ENCODE results near the gene EGLN3.
A peak's percentile ranks its signal among the peaks of the same experiment; 100 is the strongest.
"Not testable (repeated sequence)": the region's sequence is repeated elsewhere in the genome, so short reads cannot be mapped to it uniquely, and the experiment has no call there.

Gene EGLN3

DNA sequence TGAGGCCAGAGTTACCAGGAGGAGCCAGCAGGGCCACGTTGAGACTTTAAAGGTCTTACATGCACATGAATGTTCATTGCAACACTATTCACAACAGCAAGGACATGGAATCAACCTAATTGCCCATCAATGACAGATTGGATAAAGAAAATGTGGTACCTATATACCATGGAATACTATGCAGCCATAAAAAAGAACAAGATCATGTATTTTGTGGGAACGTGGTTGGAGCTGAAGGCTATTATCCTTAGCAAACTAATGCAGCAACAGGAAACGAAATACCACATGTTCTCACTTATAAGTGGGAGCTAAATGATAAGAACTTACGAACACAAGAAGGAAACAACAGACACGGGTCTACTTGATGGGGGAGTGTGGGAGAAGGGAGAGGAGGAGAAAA, 11.6 kb upstream of the EGLN3 start:
- H3K36me3 ChIP-seq (ENCODE audit: control insufficient read depth, insufficient read depth, low read length); H3K4me3 ChIP-seq (ENCODE audit: insufficient read depth, low read depth, low read length, poor library complexity, severe bottlenecking); DNase-seq; H3K9me3 ChIP-seq (ENCODE audit: control insufficient read depth, low read length); H3K27me3 ChIP-seq (replicated peaks; ENCODE audit: control insufficient read depth, insufficient read depth, low read length, poor library complexity, severe bottlenecking); H3K4me1 ChIP-seq (ENCODE audit: control insufficient read depth, insufficient read depth, low read length, poor library complexity, severe bottlenecking); H3K27ac ChIP-seq (ENCODE audit: insufficient read depth, low read length, poor library complexity, severe bottlenecking): not testable (repeated sequence)

DNA sequence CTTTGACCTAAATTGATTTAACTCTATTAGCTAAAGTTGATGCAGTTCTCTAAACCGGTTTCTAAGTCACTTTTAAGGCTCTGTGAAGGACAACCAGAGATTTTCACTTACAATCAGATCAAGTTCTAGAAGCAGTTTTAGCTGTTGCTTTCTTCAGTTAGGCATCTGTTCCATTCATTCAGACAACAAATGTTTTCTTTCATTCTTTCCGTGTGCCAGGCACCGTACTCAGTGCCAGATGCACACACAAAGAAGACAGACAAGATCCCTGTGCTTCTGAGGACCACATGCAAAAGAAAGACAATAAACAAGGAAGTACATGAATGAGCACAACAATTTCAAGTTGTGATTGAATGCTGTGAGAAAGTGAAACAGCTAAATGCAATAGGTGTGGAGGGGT, 11.1 kb upstream of the EGLN3 start:
- Histone ChIP-seq H3K4me3 (ENCODE audit: insufficient read depth, low read depth, low read length, poor library complexity, severe bottlenecking) (no peak overlapping the region), H3K27me3 (replicated peaks; ENCODE audit: control insufficient read depth, insufficient read depth, low read length, poor library complexity, severe bottlenecking) (no peaks in the 10 kb centered on the region), H3K27ac (ENCODE audit: insufficient read depth, low read length, poor library complexity, severe bottlenecking) (no peak overlapping the region), H3K9me3 (ENCODE audit: control insufficient read depth, low read length) (no peaks in the 10 kb centered on the region), H3K36me3 (ENCODE audit: control insufficient read depth, insufficient read depth, low read length) (no peaks in the 10 kb centered on the region), H3K4me1 (ENCODE audit: control insufficient read depth, insufficient read depth, low read length, poor library complexity, severe bottlenecking) (no peaks in the 10 kb centered on the region)
- no peak for DNase-seq

- Histone ChIP-seq H3K36me3 (ENCODE audit: control insufficient read depth, insufficient read depth, low read length) (no peaks in the 10 kb centered on the region), H3K4me3 (ENCODE audit: insufficient read depth, low read depth, low read length, poor library complexity, severe bottlenecking) (no peak overlapping the region), H3K27me3 (replicated peaks; ENCODE audit: control insufficient read depth, insufficient read depth, low read length, poor library complexity, severe bottlenecking) (no peaks in the 10 kb centered on the region), H3K27ac (ENCODE audit: insufficient read depth, low read length, poor library complexity, severe bottlenecking) (no peak overlapping the region), H3K4me1 (ENCODE audit: control insufficient read depth, insufficient read depth, low read length, poor library complexity, severe bottlenecking) (no peaks in the 10 kb centered on the region), H3K9me3 (ENCODE audit: control insufficient read depth, low read length) (no peaks in the 10 kb centered on the region)
- no peak for DNase-seq
Observed at GRCh38 chr14:33959692-33960151, 8.8 kb upstream of the EGLN3 start.

- no peaks in the 10 kb centered on the region for H3K36me3 ChIP-seq (ENCODE audit: control insufficient read depth, insufficient read depth, low read length)
- H3K27ac ChIP-seq (ENCODE audit: insufficient read depth, low read length, poor library complexity, severe bottlenecking): no peak overlapping the region
- DNase-seq: no peak
- no peak overlapping the region for H3K4me3 ChIP-seq (ENCODE audit: insufficient read depth, low read depth, low read length, poor library complexity, severe bottlenecking)
- H3K27me3 ChIP-seq (replicated peaks; ENCODE audit: control insufficient read depth, insufficient read depth, low read length, poor library complexity, severe bottlenecking): no peaks in the 10 kb centered on the region
- H3K4me1 ChIP-seq (ENCODE audit: control insufficient read depth, insufficient read depth, low read length, poor library complexity, severe bottlenecking): no peaks in the 10 kb centered on the region
- no peaks in the 10 kb centered on the region for H3K9me3 ChIP-seq (ENCODE audit: control insufficient read depth, low read length)
Observed at GRCh38 chr14:33958605-33959226, 7.8 kb upstream of the EGLN3 start.

GRCh38 chr14:33957993-33958392, 7.1 kb upstream of the EGLN3 start:
- Histone ChIP-seq H3K4me1 (ENCODE audit: control insufficient read depth, insufficient read depth, low read length, poor library complexity, severe bottlenecking) (no peaks in the 10 kb centered on the region), H3K36me3 (ENCODE audit: control insufficient read depth, insufficient read depth, low read length) (no peaks in the 10 kb centered on the region), H3K9me3 (ENCODE audit: control insufficient read depth, low read length) (no peaks in the 10 kb centered on the region), H3K4me3 (ENCODE audit: insufficient read depth, low read depth, low read length, poor library complexity, severe bottlenecking) (no peak overlapping the region), H3K27me3 (replicated peaks; ENCODE audit: control insufficient read depth, insufficient read depth, low read length, poor library complexity, severe bottlenecking) (no peaks in the 10 kb centered on the region), H3K27ac (ENCODE audit: insufficient read depth, low read length, poor library complexity, severe bottlenecking) (no peak overlapping the region)
- DNase-seq: no peak

- Histone ChIP-seq H3K27ac (ENCODE audit: insufficient read depth, low read length, poor library complexity, severe bottlenecking) (no peak overlapping the region), H3K4me1 (ENCODE audit: control insufficient read depth, insufficient read depth, low read length, poor library complexity, severe bottlenecking) (no peaks in the 10 kb centered on the region), H3K27me3 (replicated peaks; ENCODE audit: control insufficient read depth, insufficient read depth, low read length, poor library complexity, severe bottlenecking) (no peaks in the 10 kb centered on the region), H3K36me3 (ENCODE audit: control insufficient read depth, insufficient read depth, low read length) (no peaks in the 10 kb centered on the region), H3K9me3 (ENCODE audit: control insufficient read depth, low read length) (no peaks in the 10 kb centered on the region), H3K4me3 (ENCODE audit: insufficient read depth, low read depth, low read length, poor library complexity, severe bottlenecking) (no peak overlapping the region)
- DNase-seq: no peak
Observed at GRCh38 chr14:33957299-33957698, 6.4 kb upstream of the EGLN3 start.

- no peak overlapping the region for H3K27ac ChIP-seq (ENCODE audit: insufficient read depth, low read length, poor library complexity, severe bottlenecking)
- H3K36me3 ChIP-seq (ENCODE audit: control insufficient read depth, insufficient read depth, low read length): no peaks in the 10 kb centered on the region
- H3K4me3 ChIP-seq (ENCODE audit: insufficient read depth, low read depth, low read length, poor library complexity, severe bottlenecking): no peak overlapping the region
- no peaks in the 10 kb centered on the region for H3K27me3 ChIP-seq (replicated peaks; ENCODE audit: control insufficient read depth, insufficient read depth, low read length, poor library complexity, severe bottlenecking)
- no peaks in the 10 kb centered on the region for H3K9me3 ChIP-seq (ENCODE audit: control insufficient read depth, low read length)
- H3K4me1 ChIP-seq (ENCODE audit: control insufficient read depth, insufficient read depth, low read length, poor library complexity, severe bottlenecking): no peaks in the 10 kb centered on the region
- DNase-seq: no peak
Observed at GRCh38 chr14:33956640-33957039, 5.8 kb upstream of the EGLN3 start.

- Histone ChIP-seq H3K36me3 (ENCODE audit: control insufficient read depth, insufficient read depth, low read length) (no peaks in the 10 kb centered on the region), H3K27me3 (replicated peaks; ENCODE audit: control insufficient read depth, insufficient read depth, low read length, poor library complexity, severe bottlenecking) (peaks cover 4% of the 10 kb centered on the region), H3K9me3 (ENCODE audit: control insufficient read depth, low read length) (no peaks in the 10 kb centered on the region), H3K27ac (ENCODE audit: insufficient read depth, low read length, poor library complexity, severe bottlenecking) (no peak overlapping the region), H3K4me1 (ENCODE audit: control insufficient read depth, insufficient read depth, low read length, poor library complexity, severe bottlenecking) (peaks cover 9% of the 10 kb centered on the region), H3K4me3 (ENCODE audit: insufficient read depth, low read depth, low read length, poor library complexity, severe bottlenecking) (no peak overlapping the region)
- no peak for DNase-seq
Observed at GRCh38 chr14:33954016-33954598, 3.2 kb upstream of the EGLN3 start.

- DNase-seq: no peak
- H3K4me3 ChIP-seq (ENCODE audit: insufficient read depth, low read depth, low read length, poor library complexity, severe bottlenecking): no peak overlapping the region
- H3K27ac ChIP-seq (ENCODE audit: insufficient read depth, low read length, poor library complexity, severe bottlenecking): no peak overlapping the region
- peaks cover 9% of the 10 kb centered on the region for H3K4me1 ChIP-seq (ENCODE audit: control insufficient read depth, insufficient read depth, low read length, poor library complexity, severe bottlenecking)
- no peaks in the 10 kb centered on the region for H3K9me3 ChIP-seq (ENCODE audit: control insufficient read depth, low read length)
- no peaks in the 10 kb centered on the region for H3K36me3 ChIP-seq (ENCODE audit: control insufficient read depth, insufficient read depth, low read length)
- H3K27me3 ChIP-seq (replicated peaks; ENCODE audit: control insufficient read depth, insufficient read depth, low read length, poor library complexity, severe bottlenecking): peaks cover 4% of the 10 kb centered on the region
Observed at GRCh38 chr14:33952541-33952940, 1.7 kb upstream of the EGLN3 start.

DNA sequence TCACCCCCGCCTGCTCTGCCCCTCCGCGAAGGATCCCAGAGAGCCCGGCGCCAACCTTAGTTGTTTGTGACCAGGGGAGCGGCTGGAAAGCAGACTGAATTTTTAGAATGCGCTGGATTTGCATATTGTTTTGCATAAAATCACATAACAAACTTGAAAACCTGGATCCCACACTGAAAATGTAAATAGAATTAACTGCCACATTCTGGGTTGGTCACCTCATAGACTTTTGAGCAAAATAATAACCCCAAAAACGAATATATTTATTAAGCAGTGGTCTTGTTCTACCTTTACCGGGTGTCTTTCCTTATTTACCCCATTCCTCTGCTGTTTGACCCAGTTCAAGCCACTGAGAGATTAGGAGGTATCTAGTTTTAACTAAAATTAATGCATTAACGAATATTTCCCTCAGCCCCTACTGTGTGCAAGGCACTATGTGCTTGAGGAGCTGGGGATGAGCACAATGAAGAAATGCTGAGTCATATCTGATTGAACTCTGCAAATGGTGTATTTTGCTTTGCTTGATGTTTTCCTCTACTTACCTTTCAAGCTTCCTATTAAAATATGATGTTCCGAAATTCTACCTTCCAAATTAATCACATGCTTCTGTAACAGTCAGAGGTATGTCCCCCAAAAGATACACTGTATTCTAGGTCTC, 438 bp upstream of the EGLN3 start:
- Histone ChIP-seq H3K36me3 (ENCODE audit: control insufficient read depth, insufficient read depth, low read length) (no peaks in the 10 kb centered on the region), H3K9me3 (ENCODE audit: control insufficient read depth, low read length) (no peaks in the 10 kb centered on the region), H3K4me1 (ENCODE audit: control insufficient read depth, insufficient read depth, low read length, poor library complexity, severe bottlenecking) (peaks cover 9% of the 10 kb centered on the region), H3K4me3 (ENCODE audit: insufficient read depth, low read depth, low read length, poor library complexity, severe bottlenecking) (peak overlapping the region; percentile 58), H3K27ac (ENCODE audit: insufficient read depth, low read length, poor library complexity, severe bottlenecking) (no peak overlapping the region), H3K27me3 (replicated peaks; ENCODE audit: control insufficient read depth, insufficient read depth, low read length, poor library complexity, severe bottlenecking) (peaks cover 4% of the 10 kb centered on the region)
- DNase-seq: no peak

Data from effector memory CD4-positive, alpha-beta T cell (primary cell).